Testis (tissue), 2 donors: ENCODE measurements around the gene TUBB2B.
"Not testable (repeated sequence)": the region's sequence is repeated elsewhere in the genome, so short reads cannot be mapped to it uniquely, and the experiment has no call there.

Experiments used
- CTCF ChIP-seq, 3 experiments: fragments of 450-650 bp in 2 of 3; fragments of 200-600 bp in 1 of 3; sonication (generic) in 1 of 3; IDR thresholded peaks; one replicate each; pipeline ENCODE4 v1.5.1; 2016 to 2019; ENCODE audit warnings: antibody characterized with exemption in 3 of 3, mild to moderate bottlenecking in 2 of 3, moderate library complexity in 1 of 3
- POLR2A ChIP-seq: fragments of 450-650 bp; IDR thresholded peaks from one replicate; pipeline ENCODE4 v1.6.1; 2017; ENCODE audit warnings: antibody characterized with exemption, mild to moderate bottlenecking, moderate library complexity

DNA sequence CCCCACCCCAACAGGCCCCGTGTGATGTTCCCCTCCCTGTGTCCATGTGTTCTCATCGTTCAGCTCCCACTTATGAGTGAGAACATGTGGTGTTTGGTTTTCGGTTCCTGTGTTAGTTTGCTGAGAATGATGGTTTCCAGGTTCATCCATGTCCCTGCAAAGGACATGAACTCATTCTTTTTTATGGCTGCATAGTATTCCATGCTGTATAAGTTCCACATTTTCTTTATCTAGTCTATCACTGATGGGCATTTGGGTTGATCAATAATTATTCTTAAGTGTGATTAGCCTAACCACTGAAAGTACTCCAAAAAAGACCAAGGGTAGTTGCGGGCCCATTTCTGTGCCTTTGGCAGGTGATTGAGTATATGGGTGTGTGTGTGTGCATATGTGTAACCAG, 14.3 kb upstream of the TUBB2B start:
- TF ChIP-seq CTCF (IDR thresholded peaks at IDR 0.05); POLR2A: not testable (repeated sequence)
